H9 (cell line): ENCODE measurements around the gene OR4D2. TPM values are rescaled to one million over a fixed set of nuclear protein-coding genes. Genes with fewer than 3 reads are reported as not detected.

Experiments
- DNase-seq: peaks from one replicate; pipeline ENCODE4 v3.0.0-alpha.2; 2017
- H2AFZ ChIP-seq: one replicate; pipeline ENCODE4 v1.6.1; 2013; ENCODE audit warnings: mild to moderate bottlenecking, low read length, control low read depth, moderate library complexity
- H2AK5ac ChIP-seq: 2 replicates; pipeline ENCODE4 v1.6.1; 2013; ENCODE audit warnings: low read length, control low read depth, mixed read lengths; ENCODE audit not compliant: insufficient read length
- H2BK120ac ChIP-seq: one replicate; pipeline ENCODE4 v1.6.1; 2013; ENCODE audit warnings: low read depth, mild to moderate bottlenecking, low read length, control low read depth, inconsistent platforms; ENCODE audit not compliant: poor library complexity, severe bottlenecking
- H2BK12ac ChIP-seq: 2 replicates; pipeline ENCODE4 v1.6.1; 2013; ENCODE audit warnings: low read length, control low read depth, mixed read lengths, low read depth; ENCODE audit not compliant: insufficient read length
- H2BK15ac ChIP-seq: 2 replicates; pipeline ENCODE4 v1.6.1; 2013; ENCODE audit warnings: low read depth, low read length, control low read depth
- H2BK20ac ChIP-seq: one replicate; pipeline ENCODE4 v1.6.1; 2013; ENCODE audit warnings: low read depth, mild to moderate bottlenecking, low read length, control low read depth, inconsistent platforms; ENCODE audit not compliant: poor library complexity, severe bottlenecking
- H2BK5ac ChIP-seq: 2 replicates; pipeline ENCODE4 v1.6.1; 2013; ENCODE audit warnings: low read length, control low read depth, mixed read lengths; ENCODE audit not compliant: insufficient read length
- H3K14ac ChIP-seq: 2 replicates; pipeline ENCODE4 v1.6.1; 2013; ENCODE audit warnings: low read length, control low read depth; ENCODE audit not compliant: insufficient read depth
- H3K18ac ChIP-seq: 2 replicates; pipeline ENCODE4 v1.6.1; 2013; ENCODE audit warnings: low read depth, mild to moderate bottlenecking, mixed read lengths, low read length, control low read depth; ENCODE audit not compliant: insufficient read length
- H3K23ac ChIP-seq: 2 replicates; pipeline ENCODE4 v1.6.1; 2013; ENCODE audit warnings: low read length, control low read depth, mixed read lengths, low read depth; ENCODE audit not compliant: insufficient read length
- H3K23me2 ChIP-seq: 2 replicates; pipeline ENCODE4 v1.6.1; 2013; ENCODE audit warnings: low read depth, mild to moderate bottlenecking, mixed read lengths, low read length, control low read depth; ENCODE audit not compliant: insufficient read length, poor library complexity, severe bottlenecking
- H3K27ac ChIP-seq: 2 replicates; pipeline ENCODE4 v1.5.1; 2013; ENCODE audit warnings: low read length, control low read depth, mixed read lengths, low read depth; ENCODE audit not compliant: insufficient read length
- H3K27me3 ChIP-seq: 2 replicates; pipeline ENCODE4 v1.6.1; 2013; ENCODE audit warnings: low read length, control low read depth, inconsistent platforms; ENCODE audit not compliant: insufficient read depth
- H3K4ac ChIP-seq: 2 replicates; pipeline ENCODE4 v1.6.1; 2013; ENCODE audit warnings: low read depth, mild to moderate bottlenecking, control low read depth, inconsistent platforms, low read length, moderate library complexity
- H3K4me1 ChIP-seq: 2 replicates; pipeline ENCODE4 v1.6.1; 2013; ENCODE audit warnings: low read length, control low read depth, inconsistent platforms; ENCODE audit not compliant: insufficient read depth
- H3K4me2 ChIP-seq: 2 replicates; pipeline ENCODE4 v1.6.1; 2013; ENCODE audit warnings: low read length, control low read depth, mixed read lengths; ENCODE audit not compliant: insufficient read length, insufficient read depth
- H3K56ac ChIP-seq: 2 replicates; pipeline ENCODE4 v1.6.1; 2013; ENCODE audit warnings: low read depth, mild to moderate bottlenecking, mixed read lengths, low read length, control low read depth; ENCODE audit not compliant: insufficient read length
- H3K79me1 ChIP-seq: 2 replicates; pipeline ENCODE4 v1.6.1; 2013; ENCODE audit warnings: low read depth, mild to moderate bottlenecking, moderate library complexity, low read length, control low read depth, inconsistent platforms; ENCODE audit not compliant: insufficient read depth, poor library complexity, severe bottlenecking
- H3K79me2 ChIP-seq: 2 replicates; pipeline ENCODE4 v1.6.1; 2013; ENCODE audit warnings: low read length, control low read depth, inconsistent platforms; ENCODE audit not compliant: insufficient read depth
- H3K9ac ChIP-seq: 2 replicates; pipeline ENCODE4 v1.6.1; 2013; ENCODE audit warnings: low read length, control low read depth, mixed read lengths; ENCODE audit not compliant: insufficient read length; ENCODE audit errors: extremely low read depth
- H3K9me3 ChIP-seq: one replicate; pipeline ENCODE4 v1.6.1; 2013; ENCODE audit warnings: low read depth, low read length, inconsistent platforms; ENCODE audit not compliant: control insufficient read depth
- H3T11ph ChIP-seq: one replicate; pipeline ENCODE4 v1.6.1; 2013; ENCODE audit warnings: mild to moderate bottlenecking, low read length, control low read depth, inconsistent platforms
- H4K20me1 ChIP-seq: one replicate; pipeline ENCODE4 v1.6.1; 2013; ENCODE audit not compliant: control insufficient read depth, insufficient read length, insufficient read depth
- H4K5ac ChIP-seq: 2 replicates; pipeline ENCODE4 v1.6.1; 2013; ENCODE audit warnings: low read depth, mild to moderate bottlenecking, mixed read lengths, low read length, control low read depth; ENCODE audit not compliant: insufficient read length
- H4K8ac ChIP-seq: replicated peaks from 2 replicates; pipeline ENCODE4 v1.6.1; 2013; ENCODE audit warnings: low read length, control low read depth, mixed read lengths, low read depth; ENCODE audit not compliant: insufficient read length
- H4K91ac ChIP-seq: 2 replicates; pipeline ENCODE4 v1.6.1; 2013; ENCODE audit warnings: low read depth, mild to moderate bottlenecking, moderate library complexity, mixed read lengths, low read length, control low read depth; ENCODE audit not compliant: insufficient read length
- H3K27ac Mint-ChIP-seq, 3 experiments: 2 replicates in 2 of 3; 3 replicates in 1 of 3; pipeline ENCODE4 v1.8.0; 2020 to 2021; ENCODE audit warnings: mixed read lengths in 3 of 3, mild to moderate bottlenecking in 1 of 3, moderate library complexity in 1 of 3
- H3K27me3 Mint-ChIP-seq: 2 replicates; pipeline ENCODE4 v1.8.0; 2021; ENCODE audit warnings: low read depth, mild to moderate bottlenecking, moderate library complexity, mixed read lengths
- H3K36me3 Mint-ChIP-seq, 3 experiments: 2 replicates in 2 of 3; 3 replicates in 1 of 3; pipeline ENCODE4 v1.8.0; 2020 to 2021; ENCODE audit warnings: low read depth in 3 of 3, mixed read lengths in 3 of 3; ENCODE audit not compliant: insufficient read depth in 1 of 3
- H3K4me1 Mint-ChIP-seq, 2 experiments: 2 replicates each; pipeline ENCODE4 v1.8.0; 2020; ENCODE audit warnings: mixed read lengths in 2 of 2
- H3K4me3 Mint-ChIP-seq, 2 experiments: 2 replicates in 1 of 2; 3 replicates in 1 of 2; pipeline ENCODE4 v1.8.0; 2020 to 2021; ENCODE audit warnings: mild to moderate bottlenecking in 2 of 2, mixed read lengths in 2 of 2, moderate library complexity in 1 of 2
- H3K9me3 Mint-ChIP-seq, 2 experiments: 2 replicates in 1 of 2; 3 replicates in 1 of 2; pipeline ENCODE4 v1.8.0; 2020; ENCODE audit warnings: mild to moderate bottlenecking in 2 of 2, mixed read lengths in 2 of 2, moderate library complexity in 1 of 2
- WGBS: extraction: QIAGEN DNeasy Blood & Tissue Kit; methylation state at CpG from one replicate; pipeline ENCODE4 v1.1.7; 2013; ENCODE audit warnings: missing lambda C conversion rate, low lambda C conversion rate, mixed read lengths; ENCODE audit not compliant: insufficient read length; ENCODE audit errors: extremely low coverage; 5-methylcytosine and 5-hydroxymethylcytosine counted together
- total RNA-seq: library from RNA; stranded (reverse); gene quantifications from 2 replicates; pipeline ENCODE4 v1.2.1, GENCODE V29; 2021
- TF ChIP-seq, protein P1 (sequence below): fragments of 200-600 bp; sonication (generic); conservative IDR thresholded peaks from 3 replicates; pipeline ENCODE4 v1.8.0; 2021; ENCODE audit warnings: antibody characterized with exemption, mild to moderate bottlenecking

The OR4D2 gene
- total RNA-seq, 1 experiment from 2014 or later: not detected

DNA sequence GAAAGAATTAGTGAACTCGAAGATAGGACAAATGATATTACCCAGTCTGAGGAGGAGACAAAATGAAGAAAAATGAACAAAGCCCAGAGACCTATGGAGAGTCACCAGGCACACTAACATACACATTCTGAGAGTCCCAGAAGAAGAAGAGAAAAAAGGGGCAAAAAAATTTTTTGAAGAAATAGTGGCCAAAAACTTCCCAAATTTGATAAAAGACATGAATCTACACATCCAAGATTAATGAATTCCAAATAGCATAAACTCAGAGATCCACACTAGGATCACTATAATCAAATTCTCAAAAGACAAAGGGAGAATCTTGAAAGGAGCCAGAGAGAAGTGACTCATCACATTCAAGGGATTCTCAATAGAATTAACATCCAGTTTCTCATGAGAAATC, 22.0 kb upstream of the OR4D2 start:
- no peak overlapping the region for H4K91ac ChIP-seq
- no peak overlapping the region for H2BK15ac ChIP-seq
- H3T11ph ChIP-seq: no peak overlapping the region
- no peak overlapping the region for H2BK5ac ChIP-seq
- H3K56ac ChIP-seq: no peak overlapping the region
- Mint-ChIP-seq H3K9me3 (peaks cover 24% of the 10 kb centered on the region in 2 experiments), H3K4me1 (peaks cover 3 to 7% of the 10 kb centered on the region in 2 experiments), H3K27ac (no peak overlapping the region), H3K27me3 (peaks cover 53% of the 10 kb centered on the region), H3K4me3 (no peak overlapping the region), H3K36me3 (peaks cover 2 to 19% (median 5%) of the 10 kb centered on the region in 3 experiments; a peak in 6 of 7 replicates)
- H2BK20ac ChIP-seq: no peak overlapping the region
- H3K79me2 ChIP-seq: no peaks in the 10 kb centered on the region
- H3K27ac ChIP-seq: no peak overlapping the region
- no peak overlapping the region for H4K5ac ChIP-seq
- no peak overlapping the region for H2BK12ac ChIP-seq
- WGBS: no CpG with 5 or more reads among the region's 1 CpG
- no peak overlapping the region for H4K8ac ChIP-seq
- no peak overlapping the region for H3K4me2 ChIP-seq
- H3K9me3 ChIP-seq: no peaks in the 10 kb centered on the region
- no peaks in the 10 kb centered on the region for H4K20me1 ChIP-seq
- H3K18ac ChIP-seq: no peak overlapping the region
- H2BK120ac ChIP-seq: no peak overlapping the region
- H2AFZ ChIP-seq: no peak overlapping the region
- no peak overlapping the region for H3K14ac ChIP-seq
- H3K79me1 ChIP-seq: no peaks in the 10 kb centered on the region
- no peaks in the 10 kb centered on the region for H3K27me3 ChIP-seq
- no peak overlapping the region for H3K9ac ChIP-seq
- H3K23me2 ChIP-seq: no peaks in the 10 kb centered on the region
- no peak overlapping the region for H3K4ac ChIP-seq
- H3K23ac ChIP-seq: no peak overlapping the region
- H3K4me1 ChIP-seq: peaks cover 3% of the 10 kb centered on the region; the same call in 1 of the 2 replicates
- DNase-seq: no peak
- TF ChIP-seq, protein P1, sequence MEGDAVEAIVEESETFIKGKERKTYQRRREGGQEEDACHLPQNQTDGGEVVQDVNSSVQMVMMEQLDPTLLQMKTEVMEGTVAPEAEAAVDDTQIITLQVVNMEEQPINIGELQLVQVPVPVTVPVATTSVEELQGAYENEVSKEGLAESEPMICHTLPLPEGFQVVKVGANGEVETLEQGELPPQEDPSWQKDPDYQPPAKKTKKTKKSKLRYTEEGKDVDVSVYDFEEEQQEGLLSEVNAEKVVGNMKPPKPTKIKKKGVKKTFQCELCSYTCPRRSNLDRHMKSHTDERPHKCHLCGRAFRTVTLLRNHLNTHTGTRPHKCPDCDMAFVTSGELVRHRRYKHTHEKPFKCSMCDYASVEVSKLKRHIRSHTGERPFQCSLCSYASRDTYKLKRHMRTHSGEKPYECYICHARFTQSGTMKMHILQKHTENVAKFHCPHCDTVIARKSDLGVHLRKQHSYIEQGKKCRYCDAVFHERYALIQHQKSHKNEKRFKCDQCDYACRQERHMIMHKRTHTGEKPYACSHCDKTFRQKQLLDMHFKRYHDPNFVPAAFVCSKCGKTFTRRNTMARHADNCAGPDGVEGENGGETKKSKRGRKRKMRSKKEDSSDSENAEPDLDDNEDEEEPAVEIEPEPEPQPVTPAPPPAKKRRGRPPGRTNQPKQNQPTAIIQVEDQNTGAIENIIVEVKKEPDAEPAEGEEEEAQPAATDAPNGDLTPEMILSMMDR: no peak
- H2AK5ac ChIP-seq: no peak overlapping the region
